GM21825 (cell line): ENCODE results near the gene MCM9.
"Not testable (repeated sequence)": the region's sequence is repeated elsewhere in the genome, so short reads cannot be mapped to it uniquely, and the experiment has no call there.

Experiments
- ATAC-seq: cut with Tn5 transposase; IDR thresholded peaks from one replicate; pipeline ENCODE4 v1.9.1; 2021; ENCODE audit warnings: mild to moderate bottlenecking, moderate library complexity; ENCODE audit not compliant: unreplicated experiment

The MCM9 gene

GRCh38 chr6:118808793-118809638 lies 125.9 kb downstream of the MCM9 start:
- ATAC-seq = peak; percentile 63

GRCh38 chr6:118804091-118804490 lies 130.9 kb downstream of the MCM9 start:
- no peak for ATAC-seq

- no peak for ATAC-seq
Measured at GRCh38 chr6:118801257-118801656, 133.7 kb downstream of the MCM9 start.

GRCh38 chr6:118800394-118801071 lies 134.4 kb downstream of the MCM9 start:
- ATAC-seq = peak; percentile 96

- ATAC-seq = no peak
Measured at GRCh38 chr6:118799826-118800225, 135.1 kb downstream of the MCM9 start.

- ATAC-seq = not testable (repeated sequence)
Measured at GRCh38 chr6:118796548-118796947, 138.4 kb downstream of the MCM9 start.

GRCh38 chr6:118791499-118791898 lies 143.5 kb downstream of the MCM9 start:
- no peak for ATAC-seq

GRCh38 chr6:118789954-118790353 lies 145.0 kb downstream of the MCM9 start:
- no peak for ATAC-seq

- no peak for ATAC-seq
Measured at GRCh38 chr6:118789419-118789818, 145.5 kb downstream of the MCM9 start.

GRCh38 chr6:118788702-118789101 lies 146.3 kb downstream of the MCM9 start:
- ATAC-seq = no peak

- no peak for ATAC-seq
Measured at GRCh38 chr6:118787724-118788423, 147.1 kb downstream of the MCM9 start.

GRCh38 chr6:118786596-118787453 lies 148.1 kb downstream of the MCM9 start:
- no peak for ATAC-seq

- ATAC-seq = no peak
Measured at GRCh38 chr6:118785601-118786000, 149.4 kb downstream of the MCM9 start.

GRCh38 chr6:118784641-118785164 lies 150.3 kb downstream of the MCM9 start:
- no peak for ATAC-seq

GRCh38 chr6:118783931-118784550 lies 150.9 kb downstream of the MCM9 start:
- no peak for ATAC-seq

- ATAC-seq = no peak
Measured at GRCh38 chr6:118782651-118783050, 152.3 kb downstream of the MCM9 start.

GRCh38 chr6:118781897-118782296 lies 153.1 kb downstream of the MCM9 start:
- no peak for ATAC-seq

GRCh38 chr6:118780668-118781067 lies 154.3 kb downstream of the MCM9 start:
- no peak for ATAC-seq

- ATAC-seq = peak; percentile 80
Measured at GRCh38 chr6:118776607-118777549, 158.1 kb downstream of the MCM9 start.
